ENCODE results near the gene ZNF274.
"Not testable (repeated sequence)": the region's sequence is repeated elsewhere in the genome, so short reads cannot be mapped to it uniquely, and the experiment has no call there.

ZNF274 gene

DNA sequence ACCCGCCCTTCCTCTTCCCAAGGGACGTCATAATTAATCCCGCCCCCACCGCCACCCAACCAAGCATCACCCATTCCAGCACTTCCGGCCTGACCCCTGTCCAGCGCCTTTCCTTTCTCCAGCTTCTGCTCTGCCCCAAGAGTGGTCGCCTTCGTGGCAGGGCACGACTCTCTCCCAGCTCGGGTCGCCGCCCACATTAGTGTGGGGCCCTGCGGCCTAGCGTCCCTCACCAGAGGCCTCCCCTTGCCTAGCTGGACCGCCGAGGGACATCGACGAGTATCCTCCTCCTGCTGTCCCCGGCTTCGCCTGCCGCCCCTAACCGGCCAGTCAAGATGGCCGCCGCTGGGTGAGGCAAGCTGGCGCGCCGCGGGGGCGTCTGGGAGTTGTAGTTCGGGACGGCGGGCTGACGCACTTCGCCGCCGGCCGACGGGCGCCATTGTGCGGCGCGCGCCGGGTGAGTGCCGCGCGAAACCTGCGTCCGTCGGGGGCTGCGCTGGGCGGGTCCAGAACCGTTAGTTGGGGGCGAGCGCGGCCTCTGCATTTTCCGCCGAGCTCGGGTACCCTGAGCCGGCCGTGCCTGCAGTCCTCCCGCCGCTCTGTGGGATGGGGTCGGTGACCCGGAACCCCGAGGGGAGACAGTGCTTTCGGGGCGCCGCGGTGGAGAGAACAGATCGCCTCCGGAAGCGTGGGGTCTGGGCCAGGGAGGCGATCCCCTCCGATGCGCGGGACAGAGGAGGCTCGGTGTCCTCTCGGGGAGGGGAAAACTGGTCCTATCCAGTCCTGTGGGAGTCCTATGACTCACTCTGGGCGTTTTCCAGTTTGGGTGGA, at the start of gene ZNF274:
Gene ZNF274, plus strand, starts transcription at position 73 of the 828 bp plus-strand sequence. CDS start 905 bp downstream, outside the sequence.
- DNase-seq, result peak; percentile 98

DNA sequence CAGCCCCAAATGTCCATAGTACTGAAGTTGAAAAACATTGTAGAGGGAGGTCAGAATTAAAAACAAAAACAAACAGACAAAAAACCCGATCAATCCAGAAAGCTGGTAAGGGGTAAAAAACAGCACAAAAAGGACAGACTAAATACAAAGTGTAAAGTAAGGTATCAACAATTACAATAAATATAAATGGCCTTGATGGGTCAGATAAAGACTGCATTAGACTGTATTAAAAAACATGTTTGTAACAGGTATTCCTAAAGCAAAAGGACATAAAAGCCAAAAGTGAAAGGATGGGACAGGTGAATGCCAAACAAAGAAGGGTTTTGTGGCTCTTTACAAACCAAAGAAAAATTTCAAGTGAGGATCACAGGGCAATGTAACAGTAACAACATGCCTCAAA, 48.6 kb upstream of the ZNF274 start:
- no peak for DNase-seq

DNA sequence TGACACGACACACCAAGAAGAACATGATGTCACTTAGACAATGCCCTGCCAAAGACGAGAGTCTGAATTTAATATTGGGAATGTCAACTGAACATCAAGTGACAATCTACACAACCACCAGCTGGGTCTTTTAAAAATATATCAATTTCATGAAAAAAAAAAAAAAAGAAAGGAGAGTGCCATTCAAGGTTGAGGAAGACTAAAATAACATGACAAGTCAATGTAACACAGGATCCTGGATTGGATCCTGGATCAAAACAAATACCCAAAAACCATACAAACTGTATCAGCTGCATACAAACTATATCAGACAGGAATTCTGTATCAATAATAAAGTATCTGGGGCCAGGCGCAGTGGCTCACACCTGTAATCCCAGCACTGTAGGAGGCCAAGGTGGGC, 37.0 kb upstream of the ZNF274 start:
- no peak for DNase-seq

DNA sequence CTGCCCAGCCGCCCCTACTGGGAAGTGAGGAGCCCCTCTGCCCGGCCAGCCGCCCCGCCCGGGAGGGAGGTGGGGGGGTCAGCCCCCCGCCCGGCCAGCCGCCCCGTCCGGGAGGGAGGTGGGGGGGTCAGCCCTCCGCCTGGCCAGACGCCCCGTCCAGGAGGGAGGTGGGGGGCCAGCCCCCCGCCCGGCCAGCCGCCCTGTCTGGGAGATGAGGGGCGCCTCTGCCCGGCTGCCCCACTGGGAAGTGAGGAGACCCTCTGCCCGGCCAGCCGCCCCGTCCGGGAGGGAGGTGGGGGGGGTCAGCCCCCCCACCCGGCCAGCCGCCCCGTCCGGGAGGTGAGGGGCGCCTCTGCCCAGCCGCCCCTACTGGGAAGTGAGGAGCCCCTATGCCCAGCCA, 35.4 kb upstream of the ZNF274 start:
- DNase-seq, result not testable (repeated sequence)

DNA sequence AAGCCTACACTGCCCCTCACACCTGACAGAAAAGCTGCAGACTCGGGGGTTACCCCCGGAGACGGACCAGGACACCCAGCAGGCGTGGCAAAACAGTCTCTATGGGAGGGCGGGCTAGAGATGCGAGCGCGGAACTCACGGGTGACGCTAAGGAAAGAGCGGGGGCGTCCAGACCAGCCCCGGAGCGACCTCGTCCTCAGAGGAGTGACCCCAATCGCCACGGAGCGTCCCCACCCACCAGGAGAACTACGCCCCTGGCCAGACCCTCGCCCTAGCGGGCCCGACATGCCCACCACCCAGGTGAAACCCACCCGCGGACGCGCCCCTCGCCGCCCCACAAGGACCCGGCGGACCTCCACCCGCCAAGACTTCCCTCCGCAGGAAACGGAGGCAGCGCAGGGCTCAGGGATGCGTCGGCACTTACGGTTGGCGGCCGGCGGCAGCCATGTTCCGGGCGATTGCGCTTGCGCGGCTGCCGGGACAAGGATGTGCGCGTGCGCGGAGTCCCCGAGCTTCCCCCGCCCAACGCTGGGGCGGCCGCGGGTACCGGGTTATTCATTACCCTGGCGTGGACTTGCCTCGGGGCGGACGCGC, 32.4 kb upstream of the ZNF274 start, which contains the start of gene ZNF329:
Gene ZNF329, minus strand, starts transcription at position 462 of the 594 bp plus-strand sequence. CDS start 21,286 bp downstream, outside the sequence.
- DNase-seq, result no peak

DNA sequence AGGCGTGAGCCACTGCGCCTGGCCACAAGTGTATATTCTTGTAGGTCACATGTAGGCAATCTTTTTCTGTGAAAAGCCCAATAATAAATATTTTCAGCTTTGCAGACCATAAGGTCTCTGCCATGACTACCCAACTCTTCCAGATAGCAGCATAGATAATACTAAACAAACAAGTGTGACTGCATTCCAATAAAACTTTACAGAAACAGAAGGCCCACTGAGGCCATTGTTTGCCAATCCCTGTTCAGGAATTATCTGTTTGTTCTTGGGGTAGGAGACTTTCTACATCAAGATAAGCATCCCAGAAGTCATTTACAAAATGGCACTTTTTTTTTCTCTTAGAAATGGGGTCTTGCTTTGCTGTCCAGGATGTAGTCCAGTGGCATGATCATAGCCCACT, 29.5 kb upstream of the ZNF274 start:
- no peak for DNase-seq

DNA sequence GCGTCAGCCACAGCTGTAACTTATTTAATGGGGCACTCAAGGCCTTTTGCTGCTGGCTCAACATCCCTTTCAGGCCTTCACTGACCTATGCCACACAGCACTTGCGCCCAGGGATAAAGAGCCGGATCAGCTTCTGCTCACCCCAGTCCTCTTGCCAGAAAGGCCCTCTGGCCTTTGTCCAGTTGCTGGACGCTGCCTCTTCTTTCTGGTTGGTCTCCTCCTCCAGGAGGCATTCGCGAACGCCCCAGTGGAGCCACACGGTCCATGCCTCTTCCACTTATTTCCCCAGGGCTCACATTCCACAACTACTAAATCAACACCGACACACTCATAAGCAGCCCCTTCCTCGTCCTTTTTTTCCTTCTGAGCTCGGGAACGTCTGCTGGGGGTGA, 28.6 kb upstream of the ZNF274 start:
- DNase-seq, result peak; percentile 56

DNA sequence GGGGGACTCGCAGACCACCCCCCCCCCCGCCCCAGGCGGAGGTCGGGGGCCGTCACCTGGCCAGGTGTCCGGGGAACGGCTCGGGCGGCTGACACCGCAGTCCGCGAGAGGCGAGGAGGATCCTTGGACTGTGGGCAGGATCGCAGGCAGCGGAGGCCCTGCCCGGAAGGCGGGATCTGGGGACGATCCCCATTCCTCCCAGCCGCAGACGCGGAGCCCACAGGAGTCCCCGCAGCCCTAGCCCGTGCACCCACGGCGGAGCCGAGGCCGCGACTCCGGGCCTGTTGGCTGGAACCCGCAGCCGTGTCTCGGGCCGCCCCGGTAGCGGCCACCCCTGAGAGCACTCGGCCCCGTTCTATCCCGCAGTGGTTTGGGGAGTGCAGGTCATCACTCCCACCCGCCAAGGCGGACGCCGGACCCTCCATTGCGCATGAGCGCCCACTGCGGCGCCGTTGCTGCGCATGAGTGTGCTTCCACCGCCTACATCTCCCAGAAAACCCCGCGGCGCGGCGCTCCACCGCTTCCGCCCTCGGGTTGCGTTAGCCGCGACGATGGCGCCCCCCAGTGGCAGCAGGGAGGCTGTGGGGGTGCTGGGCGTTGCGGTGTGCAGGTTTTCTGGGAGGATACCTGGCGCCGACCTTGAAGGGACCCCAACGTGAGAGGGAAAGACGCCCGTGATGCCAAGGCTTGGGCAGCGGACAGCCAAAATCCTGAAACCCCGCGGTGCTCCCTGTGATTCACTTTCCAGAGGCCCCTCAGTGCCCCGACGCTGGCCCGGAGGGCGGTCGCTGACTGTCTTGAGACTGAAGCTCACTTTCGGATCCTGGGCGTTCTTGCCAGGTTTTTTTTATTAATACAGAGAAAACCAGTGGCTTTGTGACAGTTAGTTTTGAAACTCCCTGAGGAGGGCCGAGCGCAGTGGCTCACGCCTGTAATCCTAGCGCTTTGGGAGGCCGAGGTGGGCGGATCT, 27.9 kb upstream of the ZNF274 start:
- peak; percentile 96 for DNase-seq

DNA sequence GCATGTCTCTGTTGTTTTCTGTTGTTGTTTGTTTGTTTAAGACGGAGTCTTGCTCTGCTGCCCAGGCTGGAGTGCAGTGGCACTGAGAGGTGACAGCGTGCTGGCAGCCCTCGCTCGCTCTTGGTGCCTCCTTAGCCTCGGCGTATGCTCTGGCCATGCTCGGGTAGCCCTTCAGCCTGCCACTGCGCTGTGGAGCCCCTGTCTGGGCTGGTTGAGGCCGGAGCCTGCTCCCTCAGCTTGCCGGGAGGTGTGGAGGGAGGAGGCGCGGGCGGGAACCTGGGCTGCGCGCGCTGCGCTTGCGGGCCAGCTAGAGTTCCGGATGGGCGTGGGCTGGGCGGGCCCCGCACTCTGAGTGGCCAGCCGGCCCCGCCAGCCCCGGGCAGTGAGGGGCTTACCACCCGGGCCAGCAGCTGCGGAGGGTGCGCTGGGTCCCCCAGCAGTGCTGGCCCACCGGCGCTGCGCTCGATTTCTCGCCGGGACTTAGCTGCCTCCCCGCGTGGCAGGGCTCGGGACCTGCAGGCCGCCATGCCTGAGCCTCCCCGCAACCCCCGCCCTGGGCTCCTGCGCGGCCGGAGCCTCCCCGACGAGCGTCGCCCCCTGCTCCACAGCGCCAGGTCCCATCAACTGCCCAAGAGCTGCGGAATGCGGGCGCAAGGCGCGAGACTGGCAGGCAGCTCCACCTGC, 25.7 kb upstream of the ZNF274 start:
- no peak for DNase-seq

DNA sequence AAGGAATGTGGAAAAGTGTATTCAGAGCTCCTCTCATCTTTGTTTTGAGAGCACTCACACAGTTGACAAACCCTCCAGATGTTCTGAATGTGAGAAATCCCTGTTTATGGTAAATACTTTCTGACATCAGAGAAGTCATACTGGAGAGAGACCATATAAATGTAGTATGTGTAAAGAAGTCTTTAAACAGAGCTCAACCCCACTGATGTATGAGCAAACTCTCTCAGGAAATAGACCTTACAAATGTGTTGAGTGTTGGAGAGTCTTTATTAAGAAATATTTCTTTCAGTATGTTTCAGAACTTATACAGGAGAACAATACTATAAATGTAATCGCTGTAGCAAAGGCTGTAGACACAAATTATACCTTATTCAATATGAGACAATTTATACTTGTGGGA, 16.6 kb upstream of the ZNF274 start:
- DNase-seq, result no peak

DNA sequence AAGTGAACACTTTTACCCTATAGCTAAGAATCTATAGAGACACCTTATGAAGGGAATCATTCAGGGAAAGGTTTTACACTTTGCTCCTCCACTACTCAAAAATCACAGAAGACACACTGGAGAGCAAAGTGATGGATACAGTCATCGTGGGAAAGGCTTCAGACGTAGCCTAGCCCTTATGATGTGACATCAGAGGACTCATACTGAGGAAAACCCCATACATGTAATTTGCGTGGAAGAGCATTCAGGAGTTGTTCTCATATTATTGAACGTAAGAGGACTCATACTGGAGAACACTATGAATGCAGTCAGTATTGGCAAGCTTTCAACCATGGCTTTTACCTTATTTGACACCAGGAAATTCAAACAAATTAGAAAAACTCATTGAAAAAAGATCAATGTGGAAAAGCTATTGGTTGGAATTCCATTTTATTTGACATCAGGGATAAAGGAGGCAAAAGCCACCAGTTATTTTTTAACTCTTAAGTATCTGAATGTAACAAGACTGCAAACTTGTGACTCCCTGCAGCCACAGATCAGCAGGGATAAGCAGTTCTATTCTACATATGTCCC, 16.1 kb upstream of the ZNF274 start:
- peak; percentile 57 for DNase-seq

DNA sequence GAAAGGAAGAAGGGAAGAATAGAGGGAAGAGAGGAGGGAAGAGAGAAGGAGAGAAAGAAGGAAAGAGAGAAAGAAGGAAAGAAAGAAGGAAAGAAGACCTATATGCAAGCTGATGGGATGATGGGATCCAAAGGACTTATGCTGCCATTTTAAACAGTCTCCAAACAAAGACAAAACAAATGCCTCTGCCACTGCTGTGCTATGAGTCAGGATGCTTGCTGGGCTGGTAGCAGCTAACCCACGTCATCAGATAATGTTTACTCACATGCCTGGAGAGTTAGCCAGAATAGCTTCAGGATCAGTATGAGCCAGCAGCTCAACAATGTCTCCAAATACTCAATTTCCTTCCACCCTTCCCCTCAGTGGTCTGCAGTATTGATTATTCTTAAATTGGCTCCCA, 12.0 kb upstream of the ZNF274 start:
- peak; percentile 76 for DNase-seq

DNA sequence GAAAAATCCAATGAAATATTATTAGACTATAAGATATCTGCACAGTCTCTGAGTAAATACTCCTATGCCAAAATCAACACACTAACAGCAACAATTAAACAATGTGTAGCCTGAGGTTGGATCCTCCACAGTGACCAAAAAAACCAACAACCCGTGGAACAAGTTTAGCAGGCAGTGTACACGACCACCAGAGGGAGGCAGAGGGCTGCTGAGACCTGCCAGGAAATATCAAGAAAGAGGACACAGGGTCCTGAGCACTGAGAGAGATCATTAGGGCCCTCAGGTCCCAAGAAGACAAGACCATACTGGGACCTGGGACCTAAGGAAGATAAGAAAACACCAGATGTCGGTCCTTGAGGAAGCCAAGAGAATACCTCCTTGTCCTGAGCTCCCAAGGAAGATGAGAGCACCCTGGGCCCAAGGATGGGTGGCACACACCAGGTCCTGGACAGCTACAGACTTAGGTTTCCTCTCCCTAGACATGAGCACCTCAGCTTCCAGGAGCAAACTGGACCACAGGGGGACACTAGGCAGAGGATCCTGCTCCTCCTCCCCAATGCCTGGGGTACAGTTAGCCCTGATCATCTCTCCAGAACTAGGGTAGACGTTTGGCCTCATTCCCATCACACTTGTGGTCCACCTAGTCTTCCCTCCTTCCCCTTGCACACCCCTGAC, 822 bp upstream of the ZNF274 start:
- DNase-seq, result peak; percentile 85

DNA sequence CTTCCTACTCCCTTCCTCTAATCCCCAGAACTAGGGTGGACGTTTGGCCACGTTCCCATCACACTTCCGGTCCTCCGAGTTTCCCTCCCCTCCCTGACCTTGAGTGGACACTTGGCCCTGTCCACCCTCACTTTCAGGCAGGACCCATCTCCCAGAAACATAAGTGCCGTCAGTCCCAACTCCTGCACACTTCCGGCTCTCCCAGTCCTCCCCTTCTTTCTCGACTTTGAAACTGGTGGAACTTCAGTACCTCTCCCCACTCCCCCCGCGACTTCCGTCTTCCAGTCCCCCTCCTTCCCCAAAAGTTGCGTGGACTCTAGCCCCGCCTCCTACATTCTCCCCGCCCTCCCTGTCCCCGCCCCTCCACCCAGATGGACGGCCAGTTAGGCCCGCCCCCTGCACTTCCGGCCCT, 278 bp upstream of the ZNF274 start:
- no peak for DNase-seq

DNA sequence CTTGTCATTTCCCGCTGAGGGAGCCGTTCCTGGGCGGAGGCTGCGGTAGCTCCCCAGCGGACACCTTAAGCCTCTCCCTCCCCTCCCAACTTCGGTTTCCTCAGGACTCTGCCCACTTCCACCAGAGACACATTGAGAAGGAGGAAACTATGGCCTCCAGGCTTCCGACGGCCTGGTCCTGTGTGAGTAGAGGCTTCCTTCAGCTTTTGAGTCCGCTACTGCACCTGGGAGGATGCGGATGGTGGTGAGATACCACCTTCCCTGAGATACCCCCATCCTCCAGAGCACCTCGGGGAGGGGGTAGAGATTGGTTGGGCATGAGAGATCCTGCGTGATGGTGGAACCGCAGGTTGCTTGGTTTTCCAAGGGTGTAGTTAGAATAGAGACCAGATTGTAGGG, 955 bp downstream of the ZNF274 start:
- DNase-seq, result no peak

DNA sequence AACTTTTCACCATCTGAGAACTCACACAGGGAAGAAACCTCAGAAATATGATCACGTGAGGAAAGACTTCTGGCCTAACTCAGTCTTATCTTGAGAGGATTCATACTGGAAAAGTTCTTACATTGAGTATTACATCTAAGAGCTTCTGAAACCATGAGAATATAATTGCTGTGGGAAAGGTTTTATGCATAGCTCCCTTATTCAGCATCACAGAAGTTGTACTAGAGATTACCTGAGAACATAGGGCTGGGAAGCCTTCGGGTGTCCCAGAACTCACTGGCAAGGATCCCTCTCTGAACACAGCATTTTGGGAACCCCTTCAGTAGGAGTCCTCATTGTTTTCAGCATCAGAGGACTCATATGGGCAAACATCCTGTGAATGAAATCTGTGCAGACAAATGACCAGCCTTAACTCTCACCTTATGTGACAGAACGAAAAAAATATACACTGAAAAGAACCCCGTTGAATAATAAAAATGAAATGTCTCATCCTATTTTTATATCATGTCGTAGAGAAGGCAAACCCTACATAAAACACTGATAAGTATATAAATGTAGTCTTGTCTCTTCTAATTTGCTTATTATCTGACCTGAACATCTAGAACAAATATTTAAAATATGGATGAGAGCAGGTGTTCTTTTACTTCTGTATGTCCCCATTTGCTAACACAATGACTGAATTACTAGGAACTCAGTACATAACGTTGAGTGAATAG, 14.2 kb downstream of the ZNF274 start:
- peak; percentile 65 for DNase-seq

DNA sequence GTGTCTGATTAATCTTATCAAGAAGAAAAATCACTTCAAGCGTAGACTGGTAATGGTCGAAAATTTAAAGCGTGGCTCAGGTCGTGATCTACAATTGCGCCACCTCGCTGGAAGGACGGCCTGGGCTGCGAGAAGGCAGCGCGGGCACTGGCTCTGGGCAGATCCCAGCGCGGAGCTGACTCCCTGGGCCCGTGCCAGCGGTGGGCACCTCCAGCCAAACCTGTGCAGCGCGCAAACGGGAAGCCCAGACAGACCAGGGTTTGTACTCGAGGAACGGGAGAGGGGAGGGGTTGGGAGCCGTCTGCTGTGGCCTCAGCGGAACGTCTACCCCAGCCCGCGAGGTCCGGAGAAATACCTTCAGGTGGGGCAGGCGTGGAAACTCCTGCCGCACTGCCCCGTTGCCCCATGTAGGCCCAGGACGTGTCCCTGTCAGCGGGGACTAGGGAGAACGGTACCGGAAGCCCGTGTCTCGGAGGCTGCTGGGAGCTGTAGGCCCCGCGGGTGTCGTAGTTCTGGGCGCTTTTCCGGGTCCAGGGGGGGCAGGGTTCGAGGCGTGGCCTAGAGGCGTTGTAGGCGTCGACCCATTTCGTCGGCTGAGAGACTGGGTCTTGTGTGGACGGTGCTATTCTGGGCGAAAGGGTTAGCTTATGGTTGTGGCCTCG, 21.1 kb downstream of the ZNF274 start:
- no peak for DNase-seq

DNA sequence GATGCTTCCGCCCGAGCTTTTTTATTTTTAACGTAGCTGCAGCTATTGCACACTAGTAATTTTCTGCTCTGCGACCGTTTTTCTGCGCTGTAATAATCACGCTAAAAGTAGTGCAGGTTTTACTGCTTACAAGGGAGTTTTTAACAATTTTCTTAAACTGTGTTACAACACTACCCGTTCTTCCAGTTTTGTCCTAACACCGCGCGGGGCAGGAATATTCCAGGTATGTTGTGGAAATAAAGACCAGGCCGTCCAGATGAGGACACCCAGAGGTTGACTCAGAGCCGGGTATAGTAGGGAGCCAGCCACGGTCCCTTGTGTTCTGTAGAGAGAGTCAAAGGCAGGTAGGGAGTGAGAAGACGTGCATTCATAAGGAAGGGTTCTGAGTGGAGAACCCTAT, 21.7 kb downstream of the ZNF274 start:
- no peak for DNase-seq

DNA sequence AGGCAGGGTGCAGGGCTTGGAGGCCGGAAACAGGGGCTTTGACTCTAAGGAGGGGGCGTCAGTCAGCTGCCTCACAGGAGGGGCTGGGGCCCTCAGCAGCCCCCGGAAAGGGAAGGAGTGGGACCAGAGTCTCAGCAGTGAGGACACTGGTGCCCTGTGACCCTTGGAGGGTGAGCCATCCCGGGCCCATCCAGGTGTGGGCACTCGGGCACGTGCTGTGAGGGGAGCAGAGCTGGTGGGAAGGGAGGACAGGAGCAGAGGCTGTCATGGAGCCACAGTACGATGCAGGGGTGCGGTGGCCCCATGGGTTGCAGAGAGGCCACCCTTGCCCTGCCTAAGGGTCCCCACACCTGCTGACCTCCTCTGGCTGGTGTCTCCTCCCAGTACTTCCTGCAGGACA, 26.7 kb downstream of the ZNF274 start:
- DNase-seq, result no peak

DNA sequence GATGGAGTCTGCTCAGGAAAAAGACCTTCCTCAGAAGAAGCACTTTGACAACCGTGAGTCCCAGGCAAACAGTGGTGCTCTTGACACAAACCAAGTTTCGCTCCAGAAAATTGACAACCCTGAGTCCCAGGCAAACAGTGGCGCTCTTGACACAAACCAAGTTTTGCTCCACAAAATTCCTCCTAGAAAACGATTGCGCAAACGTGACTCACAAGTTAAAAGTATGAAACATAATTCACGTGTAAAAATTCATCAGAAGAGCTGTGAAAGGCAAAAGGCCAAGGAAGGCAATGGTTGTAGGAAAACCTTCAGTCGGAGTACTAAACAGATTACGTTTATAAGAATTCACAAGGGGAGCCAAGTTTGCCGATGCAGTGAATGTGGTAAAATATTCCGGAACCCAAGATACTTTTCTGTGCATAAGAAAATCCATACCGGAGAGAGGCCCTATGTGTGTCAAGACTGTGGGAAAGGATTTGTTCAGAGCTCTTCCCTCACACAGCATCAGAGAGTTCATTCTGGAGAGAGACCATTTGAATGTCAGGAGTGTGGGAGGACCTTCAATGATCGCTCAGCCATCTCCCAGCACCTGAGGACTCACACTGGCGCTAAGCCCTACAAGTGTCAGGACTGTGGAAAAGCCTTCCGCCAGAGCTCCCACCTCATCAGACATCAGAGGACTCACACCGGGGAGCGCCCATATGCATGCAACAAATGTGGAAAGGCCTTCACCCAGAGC, 29.6 kb downstream of the ZNF274 start:
- DNase-seq, result no peak

Data from DMS53 (cell line).